Thymus (tissue), 14 donors: Measurements from ENCODE around the gene RANBP17. TPM values are rescaled to one million over a fixed set of nuclear protein-coding genes. Genes with fewer than 3 reads are reported as not detected.
"Not testable (repeated sequence)": the region's sequence is repeated elsewhere in the genome, so short reads cannot be mapped to it uniquely, and the experiment has no call there.

Experiments used
- DNase-seq, 9 donors: peaks; one replicate each; pipeline ENCODE4 v3.0.0-alpha.2; 2013; ENCODE audit warnings: low spot score in 9 of 9, low read depth in 6 of 9, missing footprints in 1 of 9
- H3K27ac ChIP-seq, 2 donors: one replicate each; pipeline ENCODE4 v1.5.1; 2013; ENCODE audit warnings: control low read depth in 1 of 2, low read depth in 1 of 2, low read length in 1 of 2, mild to moderate bottlenecking in 1 of 2, moderate library complexity in 1 of 2
- H3K27me3 ChIP-seq, 2 donors: one replicate each; pipeline ENCODE4 v1.5.1; 2013; ENCODE audit warnings: low read length in 1 of 2; ENCODE audit not compliant: control insufficient read depth in 2 of 2, insufficient read depth in 1 of 2
- H3K36me3 ChIP-seq, 2 donors: one replicate each; pipeline ENCODE4 v1.5.1; 2013; ENCODE audit warnings: low read length in 1 of 2, mild to moderate bottlenecking in 1 of 2, moderate library complexity in 1 of 2; ENCODE audit not compliant: control insufficient read depth in 2 of 2, insufficient read depth in 2 of 2
- H3K4me1 ChIP-seq, 2 donors: one replicate each; pipeline ENCODE4 v1.5.1; 2013; ENCODE audit warnings: low read length in 2 of 2; ENCODE audit not compliant: control insufficient read depth in 2 of 2, insufficient read depth in 2 of 2
- H3K4me3 ChIP-seq, 2 donors: one replicate each; pipeline ENCODE4 v1.5.1; 2013; ENCODE audit warnings: low read length in 2 of 2, control low read depth in 1 of 2, mild to moderate bottlenecking in 1 of 2
- H3K9me3 ChIP-seq, 2 donors: one replicate each; pipeline ENCODE4 v1.5.1; 2013; ENCODE audit warnings: low read length in 1 of 2, mild to moderate bottlenecking in 1 of 2; ENCODE audit not compliant: control insufficient read depth in 2 of 2, insufficient read depth in 1 of 2
- WGBS: extraction: QIAGEN DNeasy Blood & Tissue Kit; methylation state at CpG from one replicate; pipeline ENCODE4 v1.1.7; 2013; 5-methylcytosine and 5-hydroxymethylcytosine counted together
- long read RNA-seq, 10 donors: transcript quantifications; one replicate each; lab custom pipeline, GENCODE V29; 2026
- polyA plus RNA-seq: library from polyadenylated mRNA; stranded (reverse); fragments of 200-250 nt; gene quantifications from one replicate; pipeline ENCODE4 v1.2.3, GENCODE V29; 2013
- total RNA-seq: library from RNA; stranded (reverse); fragments of 120-200 nt; gene quantifications from one replicate; pipeline ENCODE4 v1.2.4, GENCODE V29; 2013
- donor health status: healthy.

RANBP17 gene
- total RNA-seq: 6.8 TPM
- 2.1 TPM for polyA plus RNA-seq
- long read RNA-seq, donor 1: 0 reads
- long read RNA-seq, donor 2: 0 reads
- long read RNA-seq, donor 3: 0 reads
- long read RNA-seq, donor 4: 0 reads
- long read RNA-seq, donor 5: 0 reads
- long read RNA-seq, donor 6, partial matches to known transcripts: 0 of 4 reads
- long read RNA-seq, donor 6, other reads (novel, unspliced or antisense): 0 of 4 reads
- long read RNA-seq, donor 7: 0 reads
- long read RNA-seq, donor 8, partial matches to known transcripts: 0 of 1 reads
- long read RNA-seq, donor 8, other reads (novel, unspliced or antisense): 0 of 1 reads
- long read RNA-seq, donor 9: 0 reads
- long read RNA-seq, donor 10: 0 reads

GRCh38 chr5:170861917-170862766 lies at the start of gene RANBP17:
RANBP17 (plus strand) TSS chr5:170862018.
- Histone ChIP-seq H3K4me3 (peak within 1 kb of the TSS; percentile 18 to 33), H3K9me3 (peaks cover 4 to 7% of the 10 kb centered on the region in 2 donors), H3K27ac (no peak within 1 kb of the TSS), H3K27me3 (peaks cover 23% of the 10 kb centered on the region in 2 donors), H3K36me3 (no peaks in the 10 kb centered on the region), H3K4me1 (no peaks in the 10 kb centered on the region)
- 4% methylated on average over 101 of the region's 102 CpGs for WGBS
- peak in 2 of 9 donors; percentile 2 to 8 for DNase-seq

GRCh38 chr5:170813231-170813630 lies 48.6 kb upstream of the RANBP17 start:
- DNase-seq: no peak
- Histone ChIP-seq H3K9me3 (no peaks in the 10 kb centered on the region), H3K27me3 (no peaks in the 10 kb centered on the region), H3K36me3 (no peaks in the 10 kb centered on the region), H3K4me3 (no peak overlapping the region), H3K27ac (no peak overlapping the region), H3K4me1 (no peaks in the 10 kb centered on the region)
- WGBS: 96% methylated on average over 5 of the region's 5 CpGs

- H3K27me3 ChIP-seq: no peaks in the 10 kb centered on the region
- DNase-seq: no peak
- no peak overlapping the region for H3K4me3 ChIP-seq
- no peaks in the 10 kb centered on the region for H3K9me3 ChIP-seq
- H3K27ac ChIP-seq: no peak overlapping the region
- 87% methylated on average over 3 of the region's 3 CpGs for WGBS
- H3K36me3 ChIP-seq: no peaks in the 10 kb centered on the region
- H3K4me1 ChIP-seq: no peaks in the 10 kb centered on the region
Measured at GRCh38 chr5:170817195-170817594, 44.6 kb upstream of the RANBP17 start.

- H3K4me1 ChIP-seq: no peaks in the 10 kb centered on the region
- WGBS: 95% methylated on average over 1 of the region's 1 CpG
- H3K4me3 ChIP-seq: no peak overlapping the region
- no peaks in the 10 kb centered on the region for H3K9me3 ChIP-seq
- H3K36me3 ChIP-seq: no peaks in the 10 kb centered on the region
- DNase-seq: no peak
- H3K27ac ChIP-seq: no peak overlapping the region
- no peaks in the 10 kb centered on the region for H3K27me3 ChIP-seq
Measured at GRCh38 chr5:170818232-170818631, 43.6 kb upstream of the RANBP17 start.

- Histone ChIP-seq H3K4me1 (no peaks in the 10 kb centered on the region), H3K9me3 (no peaks in the 10 kb centered on the region), H3K27me3 (no peaks in the 10 kb centered on the region), H3K36me3 (no peaks in the 10 kb centered on the region), H3K4me3 (no peak overlapping the region), H3K27ac (no peak overlapping the region)
- DNase-seq: no peak
Measured at GRCh38 chr5:170819824-170820223, 42.0 kb upstream of the RANBP17 start.

- Histone ChIP-seq H3K9me3 (no peaks in the 10 kb centered on the region), H3K36me3 (no peaks in the 10 kb centered on the region), H3K4me3 (no peak overlapping the region), H3K27ac (no peak overlapping the region), H3K27me3 (no peaks in the 10 kb centered on the region), H3K4me1 (no peaks in the 10 kb centered on the region)
- DNase-seq: no peak
- 93% methylated on average over 4 of the region's 4 CpGs for WGBS
Measured at GRCh38 chr5:170821257-170821800, 40.5 kb upstream of the RANBP17 start.

- 89% methylated on average over 2 of the region's 2 CpGs for WGBS
- H3K4me3 ChIP-seq: no peak overlapping the region
- no peak for DNase-seq
- no peaks in the 10 kb centered on the region for H3K4me1 ChIP-seq
- H3K27me3 ChIP-seq: no peaks in the 10 kb centered on the region
- no peaks in the 10 kb centered on the region for H3K36me3 ChIP-seq
- no peaks in the 10 kb centered on the region for H3K9me3 ChIP-seq
- H3K27ac ChIP-seq: no peak overlapping the region
Measured at GRCh38 chr5:170826117-170826516, 35.7 kb upstream of the RANBP17 start.

GRCh38 chr5:170832241-170832640 lies 29.6 kb upstream of the RANBP17 start:
- no peaks in the 10 kb centered on the region for H3K9me3 ChIP-seq
- H3K4me3 ChIP-seq: no peak overlapping the region
- WGBS: 92% methylated on average over 7 of the region's 7 CpGs
- no peaks in the 10 kb centered on the region for H3K4me1 ChIP-seq
- H3K27me3 ChIP-seq: no peaks in the 10 kb centered on the region
- H3K27ac ChIP-seq: no peak overlapping the region
- no peaks in the 10 kb centered on the region for H3K36me3 ChIP-seq
- DNase-seq: no peak

GRCh38 chr5:170833981-170834380 lies 27.8 kb upstream of the RANBP17 start:
- H3K27me3 ChIP-seq: not testable (repeated sequence)
- 95% methylated on average over 2 of the region's 2 CpGs for WGBS

More at GRCh38 chr5:170833981-170834380, 27.8 kb upstream of the RANBP17 start:
- H3K27ac ChIP-seq, H3K9me3 ChIP-seq, H3K4me3 ChIP-seq, H3K36me3 ChIP-seq, H3K4me1 ChIP-seq, DNase-seq: not testable (repeated sequence)
